Mucosa of rectum (tissue), 2 donors: ENCODE results near the gene PCDH1.
A peak's percentile ranks its signal among the peaks of the same experiment; 100 is the strongest.

ENCODE experiments used
- H3K27ac ChIP-seq, 2 donors: one replicate each; pipeline ENCODE4 v1.7.0; 2013; ENCODE audit warnings: inconsistent platforms in 2 of 2, low read depth in 2 of 2, low read length in 2 of 2
- H3K27me3 ChIP-seq, 2 donors: one replicate each; pipeline ENCODE4 v1.7.0; 2013; ENCODE audit warnings: low read length in 2 of 2; ENCODE audit not compliant: control insufficient read depth in 2 of 2, insufficient read depth in 2 of 2
- H3K36me3 ChIP-seq, 2 donors: one replicate each; pipeline ENCODE4 v1.7.0; 2013; ENCODE audit warnings: low read length in 2 of 2; ENCODE audit not compliant: control insufficient read depth in 2 of 2, insufficient read depth in 2 of 2
- H3K4me1 ChIP-seq, 2 donors: one replicate each; pipeline ENCODE4 v1.7.0; 2013; ENCODE audit warnings: low read length in 2 of 2, mild to moderate bottlenecking in 1 of 2; ENCODE audit not compliant: control insufficient read depth in 2 of 2, insufficient read depth in 2 of 2
- H3K4me3 ChIP-seq, 2 donors: one replicate each; pipeline ENCODE4 v1.7.0; 2013; ENCODE audit warnings: low read length in 2 of 2
- H3K9ac ChIP-seq, 2 donors: one replicate each; pipeline ENCODE4 v1.7.0; 2013; ENCODE audit warnings: low read length in 2 of 2, low read depth in 1 of 2, mild to moderate bottlenecking in 1 of 2
- H3K9me3 ChIP-seq, 2 donors: one replicate each; pipeline ENCODE4 v1.7.0; 2013; ENCODE audit warnings: low read length in 2 of 2; ENCODE audit not compliant: control insufficient read depth in 2 of 2
- donor health status: healthy.
- donor health status: Normal muscosa, but diverticular disease.

The PCDH1 gene

GRCh38 chr5:141914797-141915196, 36.6 kb upstream of the PCDH1 start:
- H3K27ac ChIP-seq = no peak overlapping the region
- peaks cover 0 to 7% of the 10 kb centered on the region in 2 donors for H3K27me3 ChIP-seq
- H3K36me3 ChIP-seq = no peaks in the 10 kb centered on the region
- H3K4me3 ChIP-seq = no peak overlapping the region
- no peak overlapping the region for H3K9ac ChIP-seq
- no peaks in the 10 kb centered on the region for H3K9me3 ChIP-seq
- peaks cover 14 to 34% of the 10 kb centered on the region in 2 donors for H3K4me1 ChIP-seq

- Histone ChIP-seq H3K4me3 (peak overlapping the region; percentile 54 to 57), H3K9ac (peak overlapping the region; percentile 32 to 57), H3K9me3 (no peaks in the 10 kb centered on the region), H3K27ac (no peak overlapping the region), H3K27me3 (peaks cover 0 to 7% of the 10 kb centered on the region in 2 donors), H3K4me1 (peaks cover 14 to 28% of the 10 kb centered on the region in 2 donors), H3K36me3 (no peaks in the 10 kb centered on the region)
These were observed 36.1 kb upstream of the PCDH1 start for GRCh38 chr5:141914199-141914743.

GRCh38 chr5:141913560-141914198, 35.5 kb upstream of the PCDH1 start:
- H3K9me3 ChIP-seq = no peaks in the 10 kb centered on the region
- H3K27ac ChIP-seq = no peak overlapping the region
- no peaks in the 10 kb centered on the region for H3K36me3 ChIP-seq
- peak overlapping the region in 1 of 2 donors; percentile 57 for H3K9ac ChIP-seq
- H3K4me1 ChIP-seq = peaks cover 14 to 26% of the 10 kb centered on the region in 2 donors
- peaks cover 0 to 7% of the 10 kb centered on the region in 2 donors for H3K27me3 ChIP-seq
- peak overlapping the region; percentile 54 to 57 for H3K4me3 ChIP-seq

- H3K27ac ChIP-seq = no peak overlapping the region
- H3K9me3 ChIP-seq = no peaks in the 10 kb centered on the region
- H3K9ac ChIP-seq = no peak overlapping the region
- H3K36me3 ChIP-seq = no peaks in the 10 kb centered on the region
- peaks cover 8 to 11% of the 10 kb centered on the region in 2 donors for H3K4me1 ChIP-seq
- peaks cover 0 to 7% of the 10 kb centered on the region in 2 donors for H3K27me3 ChIP-seq
- H3K4me3 ChIP-seq = no peak overlapping the region
These were observed 32.1 kb upstream of the PCDH1 start for GRCh38 chr5:141910271-141910673.

- Histone ChIP-seq H3K9me3 (no peaks in the 10 kb centered on the region), H3K27ac (no peak overlapping the region), H3K4me1 (peaks cover 5 to 8% of the 10 kb centered on the region in 2 donors), H3K27me3 (peaks cover 0 to 7% of the 10 kb centered on the region in 2 donors), H3K9ac (no peak overlapping the region), H3K36me3 (no peaks in the 10 kb centered on the region), H3K4me3 (no peak overlapping the region)
These were observed 31.0 kb upstream of the PCDH1 start for GRCh38 chr5:141909212-141909611.

GRCh38 chr5:141908796-141909195, 30.6 kb upstream of the PCDH1 start:
- Histone ChIP-seq H3K4me1 (peaks cover 1 to 4% of the 10 kb centered on the region in 2 donors), H3K9me3 (no peaks in the 10 kb centered on the region), H3K4me3 (no peak overlapping the region), H3K9ac (no peak overlapping the region), H3K36me3 (no peaks in the 10 kb centered on the region), H3K27me3 (peaks cover 0 to 7% of the 10 kb centered on the region in 2 donors), H3K27ac (no peak overlapping the region)

- H3K9ac ChIP-seq = no peak overlapping the region
- no peaks in the 10 kb centered on the region for H3K9me3 ChIP-seq
- no peak overlapping the region for H3K27ac ChIP-seq
- no peaks in the 10 kb centered on the region for H3K36me3 ChIP-seq
- no peaks in the 10 kb centered on the region for H3K27me3 ChIP-seq
- no peaks in the 10 kb centered on the region for H3K4me1 ChIP-seq
- H3K4me3 ChIP-seq = no peak overlapping the region
These were observed 28.8 kb upstream of the PCDH1 start for GRCh38 chr5:141906972-141907371.

- Histone ChIP-seq H3K27me3 (no peaks in the 10 kb centered on the region), H3K4me3 (no peak overlapping the region), H3K4me1 (no peaks in the 10 kb centered on the region), H3K27ac (no peak overlapping the region), H3K36me3 (no peaks in the 10 kb centered on the region), H3K9ac (no peak overlapping the region), H3K9me3 (no peaks in the 10 kb centered on the region)
These were observed 28.3 kb upstream of the PCDH1 start for GRCh38 chr5:141906517-141906916.

GRCh38 chr5:141904551-141904950, 26.3 kb upstream of the PCDH1 start:
- Histone ChIP-seq H3K4me3 (no peak overlapping the region), H3K9ac (no peak overlapping the region), H3K9me3 (no peaks in the 10 kb centered on the region), H3K4me1 (no peaks in the 10 kb centered on the region), H3K27me3 (no peaks in the 10 kb centered on the region), H3K27ac (no peak overlapping the region), H3K36me3 (no peaks in the 10 kb centered on the region)

GRCh38 chr5:141903261-141903660, 25.1 kb upstream of the PCDH1 start:
- no peaks in the 10 kb centered on the region for H3K36me3 ChIP-seq
- no peaks in the 10 kb centered on the region for H3K27me3 ChIP-seq
- no peak overlapping the region for H3K9ac ChIP-seq
- H3K27ac ChIP-seq = no peak overlapping the region
- H3K4me3 ChIP-seq = no peak overlapping the region
- no peaks in the 10 kb centered on the region for H3K9me3 ChIP-seq
- H3K4me1 ChIP-seq = no peaks in the 10 kb centered on the region
